Left ventricle myocardium superior (tissue), 1 donor: ENCODE data around the gene ADGRA3. TPM values are rescaled to one million over a fixed set of nuclear protein-coding genes. Genes with fewer than 3 reads are reported as not detected.

Experiments used
- ATAC-seq: fragments of 200-7000 bp; cut with Tn5 transposase; one replicate; pipeline ENCODE4 v1.9.1; 2020; ENCODE audit warnings: mild to moderate bottlenecking, moderate library complexity
- DNase-seq: peaks from one replicate; pipeline ENCODE4 v3.0.0-alpha.2; 2020
- intact Hi-C: fragments of 100-400 bp; cut with micrococcal nuclease; formaldehyde crosslinking; loops from one replicate; pipeline ENCODE4 v1.11.0; 2022
- total RNA-seq: library from RNA; stranded (reverse); fragmentation: NEBNext Ultra II Directional; extraction: Animal tissue kit (Norgen Biotek cat#: 25700); gene quantifications from one replicate; pipeline ENCODE4 v1.2.1, GENCODE V29; 2021
- donor health status: DM: no; HTN: yes; CAD: no; lungs with severe emphysema.

Gene ADGRA3
- total RNA-seq, 1 donor from 2014 or later: 37.3 TPM

DNA sequence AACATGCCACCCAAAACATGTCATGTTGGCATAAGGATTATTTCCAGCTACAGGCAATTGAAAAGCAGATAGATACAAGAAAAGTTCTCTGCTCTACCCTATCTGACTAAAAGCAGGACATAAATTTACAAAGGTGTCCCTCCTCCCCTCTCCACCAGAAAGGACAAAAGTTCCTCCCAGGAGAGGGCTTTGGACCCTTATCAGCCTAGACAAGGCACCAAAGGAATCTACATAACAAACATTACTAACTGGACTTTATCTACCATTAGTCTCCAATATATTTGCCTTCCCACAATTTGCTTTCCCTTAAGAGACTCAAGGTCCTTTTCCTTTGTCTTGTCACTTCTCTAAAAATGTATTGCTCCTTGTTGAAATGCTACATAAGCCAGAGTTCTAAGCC lies 55.6 kb downstream of the ADGRA3 start:
- ATAC-seq (no peak), DNase-seq (no peak)
- intact Hi-C loops: no loop called here

DNA sequence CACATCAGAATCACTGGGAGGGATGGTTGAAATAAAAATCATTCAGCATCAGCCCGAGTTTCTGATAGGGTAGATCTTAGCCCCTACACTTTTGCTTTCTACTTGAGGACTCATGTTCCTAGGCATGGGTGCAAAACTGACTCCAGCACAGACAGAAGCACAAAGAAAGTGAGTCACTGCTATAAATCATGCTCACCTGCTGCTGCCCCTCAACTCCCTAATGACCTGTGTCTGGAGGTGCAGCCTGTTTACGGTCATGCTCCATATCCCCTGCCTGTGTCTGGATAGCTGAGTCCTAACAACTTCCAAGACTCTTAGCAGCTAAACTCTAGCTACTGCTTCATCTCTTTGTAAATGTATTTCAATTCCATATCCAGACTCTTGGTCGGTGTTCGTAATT lies 57.8 kb downstream of the ADGRA3 start:
- no peak for DNase-seq
- intact Hi-C loops: no loop called here
- no peak for ATAC-seq

DNA sequence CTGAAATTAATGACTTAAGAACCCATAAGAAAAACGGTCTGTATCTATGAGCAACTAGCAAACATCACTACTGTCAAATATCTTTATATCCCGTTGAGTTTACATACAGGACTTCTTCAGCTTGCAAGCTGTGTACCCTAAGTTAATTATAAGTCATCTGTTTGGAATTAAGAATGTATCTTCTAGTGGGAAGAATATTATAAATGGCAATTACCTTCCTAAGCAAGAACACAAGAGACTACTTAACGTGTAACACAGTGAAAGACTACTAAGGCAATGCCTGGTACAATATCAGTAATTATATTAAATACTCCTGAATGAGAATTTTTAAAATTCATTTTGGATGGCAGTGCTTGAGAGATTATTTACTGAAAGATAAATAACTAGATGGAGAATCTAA lies 58.5 kb downstream of the ADGRA3 start:
- DNase-seq (no peak), ATAC-seq (no peak)
- intact Hi-C loops: no loop called here

DNA sequence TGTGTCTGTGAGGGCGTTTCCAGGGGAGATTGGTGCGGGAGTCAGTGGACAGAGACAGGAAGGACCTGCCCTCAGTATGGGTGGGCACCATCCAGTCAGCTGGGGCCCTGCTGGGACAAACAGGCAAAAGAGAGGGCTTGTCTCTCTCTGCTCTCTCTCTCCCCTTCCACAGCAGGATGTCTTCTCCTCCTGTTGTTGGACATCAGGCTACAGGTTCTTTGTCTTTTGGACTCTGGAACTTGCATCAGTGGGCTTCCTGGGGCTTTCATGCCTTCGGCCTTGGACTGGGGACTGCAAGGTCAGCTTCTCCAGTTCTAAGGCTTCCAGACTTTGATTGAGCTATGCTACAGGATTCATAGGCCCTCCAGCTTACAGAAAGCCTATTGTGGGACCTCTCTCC lies 59.6 kb downstream of the ADGRA3 start:
- intact Hi-C loops: no loop called here
- ATAC-seq (no peak), DNase-seq (no peak)

DNA sequence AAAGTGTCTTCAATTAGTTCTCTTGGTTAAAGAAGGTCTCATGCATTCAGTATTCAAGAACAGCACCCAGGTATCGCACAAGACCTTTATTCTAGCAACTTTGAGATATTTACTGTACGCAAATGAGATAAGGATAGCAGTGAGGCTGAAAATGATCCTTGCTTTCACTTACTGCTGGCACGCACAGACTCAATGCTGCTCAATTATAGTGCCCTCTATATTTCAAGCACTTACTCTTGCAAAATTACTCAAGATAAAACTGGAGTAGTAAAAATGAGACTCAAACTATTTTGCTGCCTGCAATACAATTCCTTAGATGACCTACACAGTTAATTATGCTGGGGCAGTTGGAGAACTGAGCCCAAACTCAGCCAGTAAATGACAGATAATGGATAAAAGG lies 60.9 kb downstream of the ADGRA3 start:
- DNase-seq (no peak), ATAC-seq (peak; percentile 63)
- intact Hi-C loops: no loop called here

DNA sequence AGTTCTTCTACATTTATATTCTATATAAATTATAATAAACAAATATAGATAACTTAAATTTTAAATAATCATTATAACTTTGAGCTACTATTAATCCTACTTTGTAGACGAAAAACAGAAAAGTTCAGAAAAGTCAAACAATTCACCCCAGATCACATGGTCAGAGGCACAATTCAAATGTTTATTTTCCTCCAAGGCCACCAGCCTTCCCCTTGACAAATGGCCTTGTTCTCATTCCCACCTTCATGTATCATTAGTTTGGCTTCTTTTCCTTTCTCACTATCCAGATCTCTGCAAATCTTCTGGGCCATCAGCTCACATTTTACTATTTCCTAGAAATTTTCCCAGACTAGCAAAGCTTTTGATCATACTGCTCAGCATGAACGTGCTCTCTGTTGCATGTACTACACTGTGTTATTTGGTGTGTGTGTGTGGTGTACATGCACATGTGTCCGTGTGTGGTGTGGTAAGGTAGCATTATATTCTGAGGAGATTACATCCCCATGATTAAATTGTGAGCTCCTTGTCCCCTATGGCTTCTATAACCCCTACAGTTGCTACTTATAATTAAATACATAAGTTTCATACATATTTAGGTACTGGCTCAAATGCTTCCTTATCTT lies 61.5 kb downstream of the ADGRA3 start:
- DNase-seq (no peak), ATAC-seq (no peak)
- intact Hi-C loops: no loop called here

DNA sequence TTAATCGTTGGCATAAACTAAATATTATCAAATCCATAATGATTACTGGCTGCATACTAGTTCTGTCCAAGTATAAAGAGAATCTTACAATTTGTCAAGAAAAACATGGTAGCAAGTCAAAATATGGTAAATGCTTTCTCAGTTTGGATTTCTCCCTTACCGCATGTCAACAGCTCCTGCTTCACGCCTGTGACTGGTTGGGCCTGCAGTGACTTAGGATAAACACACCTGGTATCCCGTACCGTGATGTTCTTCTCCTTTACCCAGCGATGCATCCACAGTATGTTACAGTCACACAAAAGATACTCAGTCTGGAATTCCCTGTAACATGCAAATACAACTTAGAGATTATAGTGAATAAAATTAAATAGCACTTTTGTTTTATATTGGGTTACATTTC lies 71.1 kb downstream of the ADGRA3 start:
- ATAC-seq (no peak), DNase-seq (no peak)
- intact Hi-C loops: no loop called here

DNA sequence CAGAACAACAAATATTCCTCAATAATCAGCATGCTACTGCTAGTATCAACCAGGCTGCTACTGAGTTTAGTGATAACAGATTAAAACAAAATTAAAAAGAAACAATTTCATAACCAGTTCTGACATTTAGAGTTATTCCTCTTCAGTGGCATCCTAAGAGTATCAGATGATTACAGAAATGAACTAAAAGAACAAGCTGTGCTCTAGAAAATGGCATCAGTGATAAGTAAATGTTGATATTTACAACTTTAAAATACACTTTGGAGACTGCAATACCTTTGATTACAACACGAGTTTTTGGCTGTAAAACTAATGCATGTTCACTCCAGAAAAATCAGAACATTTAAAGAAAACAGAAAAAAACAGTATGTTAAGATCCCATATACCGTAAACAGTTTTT lies 72.9 kb downstream of the ADGRA3 start:
- ATAC-seq (no peak), DNase-seq (no peak)
- intact Hi-C loops: no loop called here

DNA sequence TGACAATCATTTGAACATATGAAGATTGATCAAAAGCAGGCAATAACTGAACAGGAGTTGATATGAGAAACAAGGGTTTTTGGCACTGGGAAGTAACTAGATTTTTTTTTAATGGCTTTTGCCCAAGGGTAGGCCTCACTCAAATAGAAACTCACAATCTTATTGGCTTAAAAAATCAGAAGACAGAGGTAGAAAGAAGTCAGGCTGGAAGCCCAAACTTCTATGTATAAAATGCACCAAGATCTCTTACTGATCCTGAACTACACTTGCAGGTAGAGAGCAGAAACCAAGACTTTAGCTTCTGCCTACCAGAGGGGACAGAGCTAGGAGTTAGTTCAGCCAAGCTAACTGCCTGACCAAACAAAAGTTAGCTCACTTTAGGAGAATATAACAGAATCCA lies 74.9 kb downstream of the ADGRA3 start:
- DNase-seq: no peak
- intact Hi-C loops: no loop called here
- ATAC-seq: no peak

DNA sequence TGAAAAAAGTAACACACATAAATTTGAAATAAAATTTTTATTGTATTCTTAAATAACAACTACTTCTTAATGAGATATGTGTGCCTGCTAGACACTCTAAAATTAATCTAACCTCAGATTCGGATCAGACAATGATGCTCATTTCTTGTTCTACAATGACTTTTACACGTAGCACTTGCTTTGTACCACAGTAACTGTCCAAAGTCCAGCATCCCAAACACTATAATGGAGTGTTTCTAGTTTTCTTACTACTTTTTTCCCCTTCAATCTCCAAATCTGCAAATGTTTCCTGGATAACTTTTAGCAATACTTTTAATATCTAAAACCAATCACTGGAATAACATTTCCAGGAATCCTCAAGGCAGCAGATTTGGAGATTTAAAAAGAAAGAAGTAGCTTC lies 75.9 kb downstream of the ADGRA3 start:
- DNase-seq: no peak
- intact Hi-C loops: no loop called here
- no peak for ATAC-seq

DNA sequence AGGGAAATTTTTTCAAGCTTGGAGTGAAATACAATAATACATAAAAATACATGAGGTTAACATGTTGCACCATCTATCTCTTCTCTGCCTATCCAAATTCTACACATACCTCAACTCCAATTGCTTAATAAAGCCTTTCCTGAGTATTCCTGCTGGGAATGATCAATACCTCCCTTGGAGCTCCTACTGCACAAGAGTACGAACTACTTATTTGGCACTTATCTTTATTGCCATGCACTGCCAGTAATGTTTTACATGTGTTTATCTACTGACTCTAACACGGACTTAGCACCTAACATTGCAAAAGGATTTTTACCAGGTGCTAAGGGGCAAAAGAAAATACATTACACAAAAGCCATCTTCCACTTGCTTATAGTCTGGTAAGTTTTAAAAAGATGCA lies 80.2 kb downstream of the ADGRA3 start:
- ATAC-seq: no peak
- intact Hi-C loops: no loop called here
- DNase-seq: no peak

DNA sequence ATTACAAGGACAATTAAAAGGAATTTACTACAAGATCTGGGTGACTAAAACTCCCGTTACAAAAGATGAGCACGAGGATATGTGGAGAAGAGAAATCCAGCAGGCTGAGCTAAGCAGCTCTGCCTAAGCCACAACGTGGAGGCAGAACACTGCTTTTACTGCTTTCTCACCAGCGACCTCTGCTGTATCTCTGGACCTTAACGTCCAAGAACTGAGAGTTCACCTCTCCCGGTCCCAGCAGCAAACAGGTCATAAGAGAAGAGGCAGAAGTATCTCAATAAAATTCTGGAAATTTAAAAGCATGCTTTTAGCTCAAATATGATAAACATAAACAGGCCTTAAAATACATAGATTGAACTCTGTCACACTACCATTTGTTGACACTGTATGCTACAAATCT lies 81.0 kb downstream of the ADGRA3 start:
- ATAC-seq: peak; percentile 89
- intact Hi-C loops: no loop called here
- no peak for DNase-seq

DNA sequence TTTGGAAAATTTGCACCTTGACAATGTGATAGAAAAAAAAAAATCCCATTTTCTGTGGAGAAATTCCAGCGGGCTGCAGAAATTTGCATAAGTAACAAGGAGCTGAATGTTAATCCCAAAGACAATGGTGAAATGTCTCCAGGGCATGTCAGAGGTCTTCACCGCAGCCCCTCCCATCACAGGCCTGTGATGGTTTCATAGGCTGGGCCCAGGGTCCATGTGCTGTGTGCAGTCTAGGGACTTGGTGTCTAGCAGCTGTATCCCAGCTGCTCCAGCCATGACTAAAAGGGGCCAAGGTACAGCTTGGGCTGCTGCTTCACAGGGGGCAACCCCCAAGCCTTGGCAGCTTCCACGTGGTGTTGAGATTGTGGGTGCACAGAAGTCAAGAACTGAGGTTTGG lies 85.2 kb downstream of the ADGRA3 start:
- DNase-seq (no peak), ATAC-seq (no peak)
- intact Hi-C loops: no loop called here

DNA sequence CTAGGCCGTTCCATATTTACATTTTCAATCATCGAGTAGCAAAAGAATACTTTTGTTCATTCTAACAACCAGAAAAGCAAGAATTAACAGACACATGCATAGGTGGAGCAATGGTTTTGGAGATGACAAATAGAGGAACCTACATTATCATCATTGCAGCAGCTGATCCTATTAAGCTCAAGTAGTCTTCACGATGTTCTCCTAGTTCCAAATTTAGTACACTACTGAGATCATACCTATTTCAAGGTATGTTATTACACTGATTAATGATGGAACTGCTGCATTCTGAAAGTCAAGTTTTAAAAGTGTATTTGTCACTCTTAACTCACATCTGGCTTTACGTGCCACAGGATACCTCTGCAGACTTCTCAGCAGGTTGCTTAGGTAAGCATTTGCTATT lies 87.4 kb downstream of the ADGRA3 start:
- intact Hi-C loops: no loop called here
- DNase-seq (no peak), ATAC-seq (peak; percentile 47)

DNA sequence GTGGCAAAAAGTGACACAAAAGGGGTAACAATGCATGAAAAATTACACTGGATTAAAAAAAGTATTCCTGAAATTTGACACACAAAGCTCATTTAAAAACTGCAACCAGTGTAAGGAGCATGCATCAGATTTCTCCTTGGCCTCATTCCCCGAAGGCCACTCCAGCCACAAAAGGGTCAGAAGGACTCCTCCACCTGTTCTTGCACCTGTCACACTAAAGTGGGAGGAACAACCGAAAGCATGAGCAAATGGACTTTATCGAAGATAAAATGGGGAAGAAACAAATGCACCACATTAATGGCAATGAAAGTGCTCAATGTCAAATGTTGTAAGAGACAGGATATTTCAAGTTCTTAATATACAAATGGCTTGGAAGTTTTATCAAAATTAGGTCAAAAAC lies 88.2 kb downstream of the ADGRA3 start:
- DNase-seq (no peak), ATAC-seq (no peak)
- intact Hi-C loops: no loop called here

DNA sequence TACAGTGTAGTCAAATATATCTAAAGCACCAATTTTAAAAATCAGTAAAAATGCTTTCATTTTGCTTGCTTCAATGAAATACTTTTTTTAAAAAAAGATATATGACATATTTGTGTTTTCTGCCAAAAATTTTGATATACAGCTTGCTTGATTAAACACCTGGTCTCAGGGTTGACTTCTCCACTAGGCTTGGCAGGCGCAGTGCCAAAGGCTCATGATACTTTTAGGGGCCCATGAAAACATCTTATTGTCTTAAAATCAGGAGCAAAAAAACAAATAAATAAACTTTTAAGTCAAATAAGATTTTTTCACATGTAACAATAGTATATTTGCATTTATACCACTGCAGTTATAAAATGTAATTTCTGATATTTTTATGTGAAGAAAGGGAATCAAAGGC lies 95.6 kb downstream of the ADGRA3 start:
- DNase-seq: no peak
- intact Hi-C loops: no loop called here
- no peak for ATAC-seq

DNA sequence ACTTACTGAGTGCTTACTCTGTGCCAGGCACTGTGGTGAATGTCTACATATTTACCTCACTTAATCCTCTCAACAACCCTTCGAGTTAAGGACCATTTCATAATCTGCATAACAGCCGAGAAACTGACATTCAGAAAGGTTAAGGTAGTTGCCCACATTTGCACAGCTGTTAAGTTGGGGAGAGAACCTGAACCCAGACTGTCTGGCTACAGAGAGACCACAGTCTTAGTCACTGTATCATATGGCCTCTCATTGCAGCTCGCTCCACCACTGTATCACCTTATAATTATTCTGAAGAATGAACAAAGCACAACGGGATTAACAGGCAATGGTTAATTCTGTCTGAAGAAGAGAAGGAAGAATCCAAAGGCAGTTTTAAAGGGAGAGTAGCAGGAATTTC lies 98.5 kb downstream of the ADGRA3 start:
- ATAC-seq (no peak), DNase-seq (no peak)
- intact Hi-C loops: no loop called here

DNA sequence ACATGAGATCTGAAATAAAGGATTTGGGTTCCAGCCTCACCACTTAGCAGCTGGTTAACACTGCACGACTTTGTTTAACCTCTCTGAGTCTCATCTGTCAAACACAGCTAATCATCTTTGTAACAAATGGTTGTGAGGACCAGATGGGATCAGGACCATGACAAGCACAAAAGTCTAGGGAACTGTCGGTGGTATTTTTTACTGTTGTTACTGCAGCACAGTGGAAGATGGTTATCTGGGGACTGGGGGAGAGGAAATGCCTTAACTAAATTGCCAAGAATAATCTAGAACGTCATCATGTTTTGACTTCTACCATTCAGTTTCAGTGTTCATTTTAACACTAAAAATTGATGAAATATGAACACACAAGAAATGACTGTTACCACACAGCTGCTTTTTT lies 99.5 kb downstream of the ADGRA3 start:
- intact Hi-C loops: no loop called here
- DNase-seq (no peak), ATAC-seq (no peak)

DNA sequence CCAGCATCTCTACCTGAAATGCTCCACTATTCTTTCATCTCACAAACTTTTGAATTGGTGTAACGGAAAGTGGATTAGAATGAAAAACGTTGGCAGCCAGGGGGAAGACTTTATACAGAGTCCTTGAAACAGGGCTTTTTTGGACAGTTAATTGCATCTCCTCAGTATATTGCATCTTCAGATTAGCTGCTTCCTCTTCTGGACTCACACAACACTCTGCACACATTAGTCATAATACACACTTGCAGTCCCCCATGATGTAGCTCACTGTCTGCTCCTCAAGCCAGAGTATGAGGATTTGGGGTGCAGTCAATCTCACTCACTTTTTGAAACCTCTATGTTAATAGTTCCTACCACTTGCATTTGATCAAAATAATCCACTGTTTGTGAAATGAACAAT lies 101.0 kb downstream of the ADGRA3 start:
- ATAC-seq (no peak), DNase-seq (no peak)
- intact Hi-C loops: loop anchor here (5.0 kb wide), 1 partner anchor 277 kb away; the partner anchor contains the start of gene GBA3

DNA sequence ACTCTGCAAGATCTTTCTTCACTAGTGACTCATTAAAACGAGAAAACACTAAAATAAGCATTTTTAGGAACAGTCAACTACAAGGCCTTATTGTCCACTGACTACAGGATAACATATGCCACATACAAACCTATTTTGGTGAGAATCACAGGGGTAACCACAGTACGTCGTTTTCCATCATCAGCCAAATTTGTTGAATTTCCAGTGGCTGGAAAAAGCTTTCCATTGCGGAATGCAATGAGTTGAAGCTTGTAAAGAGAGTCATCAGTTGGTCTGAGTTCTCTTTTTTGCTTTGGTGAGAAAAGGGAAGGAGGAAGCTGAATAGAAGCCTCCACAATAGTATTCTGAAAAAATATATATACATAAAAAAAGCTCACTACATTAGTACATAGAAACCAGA lies 102.4 kb downstream of the ADGRA3 start:
- DNase-seq (no peak), ATAC-seq (no peak)
- intact Hi-C loops: loop anchor here (5.0 kb wide), 1 partner anchor 279 kb away; the partner anchor contains the start of gene GBA3

DNA sequence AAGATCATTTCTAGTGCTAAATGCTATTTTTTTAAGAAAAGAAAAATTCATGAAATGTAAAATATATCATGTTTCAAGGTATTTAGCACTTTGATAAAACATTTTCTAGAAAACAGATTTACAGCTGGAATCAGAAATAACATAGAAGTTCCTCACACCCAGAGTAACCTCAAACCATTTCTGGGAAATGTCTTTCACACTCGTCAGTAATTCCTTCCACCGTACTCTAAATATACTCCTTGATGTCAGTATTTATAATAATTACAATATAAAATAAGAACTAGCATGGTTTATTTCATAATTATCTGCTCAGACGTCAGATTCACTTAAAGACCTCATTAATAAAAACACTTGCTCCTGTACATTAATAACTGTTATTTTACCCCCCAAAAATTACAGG lies 103.9 kb downstream of the ADGRA3 start:
- intact Hi-C loops: loop anchor here (5.0 kb wide), 1 partner anchor 280 kb away; the partner anchor contains the start of gene GBA3
- ATAC-seq (peak; percentile 43), DNase-seq (no peak)
